ENCODE data around the gene DYNC1LI2.

The DYNC1LI2 gene

GRCh38 chr16:66711581-66711980, 39.8 kb downstream of the DYNC1LI2 start:
- TF ChIP-seq SETDB1 (IDR thresholded peaks at IDR 0.05; ENCODE audit: insufficient read length, low read length) = peak; percentile 52
- no peak for TF ChIP-seq ZNF112 (tag by site-specific recombination; IDR thresholded peaks at IDR 0.05)
- no peak for TF ChIP-seq ZNF174 (tag by site-specific recombination; IDR thresholded peaks at IDR 0.05)
- TF ChIP-seq ZNF121 (tag by site-specific recombination; IDR thresholded peaks at IDR 0.05) = no peak
- TF ChIP-seq, protein P1, sequence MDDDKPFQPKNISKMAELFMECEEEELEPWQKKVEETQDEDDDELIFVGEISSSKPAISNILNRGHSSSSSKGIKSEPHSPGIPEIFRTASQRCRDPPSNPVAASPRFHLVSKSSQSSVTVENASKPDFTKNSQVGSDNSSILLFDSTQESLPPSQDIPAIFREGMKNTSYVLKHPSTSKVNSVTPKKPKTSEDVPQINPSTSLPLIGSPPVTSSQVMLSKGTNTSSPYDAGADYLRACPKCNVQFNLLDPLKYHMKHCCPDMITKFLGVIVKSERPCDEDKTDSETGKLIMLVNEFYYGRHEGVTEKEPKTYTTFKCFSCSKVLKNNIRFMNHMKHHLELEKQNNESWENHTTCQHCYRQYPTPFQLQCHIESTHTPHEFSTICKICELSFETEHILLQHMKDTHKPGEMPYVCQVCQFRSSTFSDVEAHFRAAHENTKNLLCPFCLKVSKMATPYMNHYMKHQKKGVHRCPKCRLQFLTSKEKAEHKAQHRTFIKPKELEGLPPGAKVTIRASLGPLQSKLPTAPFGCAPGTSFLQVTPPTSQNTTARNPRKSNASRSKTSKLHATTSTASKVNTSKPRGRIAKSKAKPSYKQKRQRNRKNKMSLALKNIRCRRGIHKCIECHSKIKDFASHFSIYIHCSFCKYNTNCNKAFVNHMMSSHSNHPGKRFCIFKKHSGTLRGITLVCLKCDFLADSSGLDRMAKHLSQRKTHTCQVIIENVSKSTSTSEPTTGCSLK (tag by site-specific recombination; IDR thresholded peaks at IDR 0.05) = no peak
- no peak for TF ChIP-seq OVOL3 (tag by site-specific recombination; IDR thresholded peaks at IDR 0.05)
- ChIA-PET CTCF (no interaction called here), POLR2A (no interaction called here)

DNA sequence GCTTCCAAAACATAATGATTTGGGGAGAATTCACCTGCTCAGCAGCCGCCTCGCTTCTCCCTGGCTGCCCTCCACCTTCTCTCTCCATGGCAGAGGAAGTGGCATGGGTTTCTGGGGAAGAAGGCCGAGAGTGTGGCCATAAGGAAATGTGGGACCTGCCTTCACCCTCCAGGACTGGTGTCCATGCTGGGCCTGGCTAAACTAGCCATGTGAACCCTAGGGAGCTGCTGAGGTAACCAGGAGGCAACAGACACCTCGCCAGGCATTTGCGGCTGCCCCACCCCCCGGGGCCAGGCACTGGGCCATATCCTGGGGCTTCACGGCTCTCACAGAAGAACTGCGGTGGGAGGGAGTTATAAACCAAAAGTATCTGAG, 44.9 kb downstream of the DYNC1LI2 start:
- CTCF ChIA-PET = no interaction called here

More at GRCh38 chr16:66711581-66711980, 39.8 kb downstream of the DYNC1LI2 start:
- no peaks in the 10 kb centered on the region; the same call in 1 of the 2 replicates for H3K4me1 ChIP-seq (ENCODE audit: control insufficient read depth, insufficient read depth, low read length)
- no peaks in the 10 kb centered on the region for H3K36me3 ChIP-seq (ENCODE audit: control insufficient read depth in 2 of 2, insufficient read depth in 1 of 2, low read length in 2 of 2)
- H3K27ac ChIP-seq (ENCODE audit: extremely low read depth, low read depth, low read length) = no peak overlapping the region
- no peak overlapping the region for H3K4me3 ChIP-seq (ENCODE audit: low read depth, low read length)
- H3K9me3 ChIP-seq (ENCODE audit: control insufficient read depth, insufficient read depth, low read depth, low read length) = no peaks in the 10 kb centered on the region

GRCh38 chr16:66705790-66706505, 45.5 kb downstream of the DYNC1LI2 start:
- no peak overlapping the region for H3K27ac ChIP-seq (ENCODE audit: extremely low read depth, low read depth, low read length)
- H3K9me3 ChIP-seq (ENCODE audit: control insufficient read depth, insufficient read depth, low read depth, low read length) = no peaks in the 10 kb centered on the region
- ChIA-PET POLR2A (interaction anchor here (0.9 kb wide), 1 partner anchor 38 kb away, joined by 3 read pairs; no protein-coding TSS in a partner anchor), CTCF (no interaction called here)
- H3K4me3 ChIP-seq (ENCODE audit: low read depth, low read length) = no peak overlapping the region
- no peaks in the 10 kb centered on the region for H3K36me3 ChIP-seq (ENCODE audit: control insufficient read depth in 2 of 2, insufficient read depth in 1 of 2, low read length in 2 of 2)
- no peak for TF ChIP-seq WT1 (tag by site-specific recombination; IDR thresholded peaks at IDR 0.05)
- no peak for TF ChIP-seq ZNF184 (tag by site-specific recombination; IDR thresholded peaks at IDR 0.05)
- no peak for TF ChIP-seq ZNF629 (tag by site-specific recombination; IDR thresholded peaks at IDR 0.05)
- no peak for TF ChIP-seq ZNF146 (tag by site-specific recombination; IDR thresholded peaks at IDR 0.05)
- TF ChIP-seq HOXA7 (CRISPR knock-in tag; IDR thresholded peaks at IDR 0.05; ENCODE audit: borderline replicate concordance) = no peak
- TF ChIP-seq ZNF121 (tag by site-specific recombination; IDR thresholded peaks at IDR 0.05) = peak; percentile 56; the same call in 1 of the 2 replicates
- H3K4me1 ChIP-seq (ENCODE audit: control insufficient read depth, insufficient read depth, low read length) = no peaks in the 10 kb centered on the region

More for the DNA sequence above, 44.9 kb downstream of the DYNC1LI2 start:
- TF ChIP-seq GLIS1 (tag by site-specific recombination; IDR thresholded peaks at IDR 0.05) (peak; percentile 24; the same call in 1 of the 2 replicates), FEZF1 (tag by site-specific recombination; IDR thresholded peaks at IDR 0.05) (no peak), TRIM28 (IDR thresholded peaks at IDR 0.05; ENCODE audit: borderline replicate concordance, low read length) (no peak), ZIC2 (tag by site-specific recombination; IDR thresholded peaks at IDR 0.05) (peak; percentile 76), ZNF514 (tag by site-specific recombination; IDR thresholded peaks at IDR 0.05) (no peak)
- H3K27ac ChIP-seq (ENCODE audit: extremely low read depth, low read depth, low read length) = no peak overlapping the region
- H3K4me1 ChIP-seq (ENCODE audit: control insufficient read depth, insufficient read depth, low read length) = no peaks in the 10 kb centered on the region
- no peak overlapping the region for H3K4me3 ChIP-seq (ENCODE audit: low read depth, low read length)
- H3K36me3 ChIP-seq (ENCODE audit: control insufficient read depth in 2 of 2, insufficient read depth in 1 of 2, low read length in 2 of 2) = no peaks in the 10 kb centered on the region
- H3K9me3 ChIP-seq (ENCODE audit: control insufficient read depth, insufficient read depth, low read depth, low read length) = no peaks in the 10 kb centered on the region
- POLR2A ChIA-PET = no interaction called here

Data from HEK293 (cell line).